Natural killer cell (primary cell): Measurements from ENCODE around the gene RFX2. TPM values are rescaled to one million over a fixed set of nuclear protein-coding genes. Genes with fewer than 3 reads are reported as not detected.

Source experiments
- ATAC-seq, 3 donors: fragments of 150-1000 bp in 2 of 3; fragments of 200-7000 bp in 1 of 3; cut with Tn5 transposase; 1 replicate in 1 of 3; 2 replicates in 2 of 3; pipeline ENCODE4 v1.10.0; 2021; ENCODE audit warnings: mild to moderate bottlenecking in 2 of 3, moderate library complexity in 2 of 3
- DNase-seq, 2 donors: peaks; one replicate each; pipeline versions ENCODE4 v3.0.0 to v3.0.0-alpha.2; 2013 to 2021; ENCODE audit warnings: mixed read lengths in 1 of 2
- H3K27ac ChIP-seq: one replicate; pipeline ENCODE4 v1.5.1; 2013; ENCODE audit warnings: mild to moderate bottlenecking, low read length
- H3K27me3 ChIP-seq: one replicate; pipeline ENCODE4 v1.6.1; 2013; ENCODE audit warnings: low read length; ENCODE audit not compliant: control insufficient read depth, insufficient read depth
- H3K36me3 ChIP-seq: one replicate; pipeline ENCODE4 v1.6.1; 2013; ENCODE audit warnings: low read length; ENCODE audit not compliant: control insufficient read depth, insufficient read depth
- H3K4me1 ChIP-seq: one replicate; pipeline ENCODE4 v1.6.1; 2013; ENCODE audit warnings: low read length; ENCODE audit not compliant: control insufficient read depth, insufficient read depth
- H3K4me3 ChIP-seq: one replicate; pipeline ENCODE4 v1.5.1; 2013; ENCODE audit warnings: low read length
- H3K9me3 ChIP-seq: one replicate; pipeline ENCODE4 v1.6.1; 2013; ENCODE audit warnings: low read length; ENCODE audit not compliant: control insufficient read depth, insufficient read depth
- H3K27ac Mint-ChIP-seq, 2 donors: one replicate each; pipeline ENCODE4 v1.8.0; 2022; ENCODE audit warnings: mild to moderate bottlenecking in 2 of 2, mixed read lengths in 2 of 2, moderate library complexity in 1 of 2
- H3K27me3 Mint-ChIP-seq, 2 donors: one replicate each; pipeline ENCODE4 v1.8.0; 2022; ENCODE audit warnings: low read depth in 2 of 2, mixed read lengths in 2 of 2
- H3K36me3 Mint-ChIP-seq: one replicate; pipeline ENCODE4 v1.8.0; 2022; ENCODE audit warnings: mixed read lengths
- H3K4me1 Mint-ChIP-seq, 2 donors: one replicate each; pipeline ENCODE4 v1.8.0; 2022; ENCODE audit warnings: mixed read lengths in 2 of 2
- H3K4me3 Mint-ChIP-seq: one replicate; pipeline ENCODE4 v1.8.0; 2022; ENCODE audit warnings: mild to moderate bottlenecking, moderate library complexity, mixed read lengths
- H3K9me3 Mint-ChIP-seq, 2 donors: one replicate each; pipeline ENCODE4 v1.8.0; 2022; ENCODE audit warnings: mixed read lengths in 2 of 2
- CTCF ChIP-seq: fragments of 200-600 bp; IDR thresholded peaks from one replicate; pipeline ENCODE4 v1.8.0; 2022; ENCODE audit warnings: antibody characterized with exemption
- WGBS: methylation state at CpG from one replicate; pipeline ENCODE4 v1.1.7; 2013; ENCODE audit warnings: missing lambda C conversion rate; ENCODE audit not compliant: insufficient coverage; 5-methylcytosine and 5-hydroxymethylcytosine counted together
- intact Hi-C: fragments of 100-400 bp; cut with micrococcal nuclease; formaldehyde crosslinking; loops from one replicate; pipeline ENCODE4 v1.14.2; 2022
- total RNA-seq, 4 donors: library from RNA; stranded (reverse); fragments of 120-200 nt in 1 of 4; gene quantifications; one replicate each; pipeline versions ENCODE4 v1.2.3 to v1.2.4, GENCODE V29; 2013 to 2022

RFX2 gene
- total RNA-seq, 3 donors from 2014 or later (not counting 1 experiment from before 2014, with no cell fraction given) = 2.4 to 4.6 (median 4.1) TPM

DNA sequence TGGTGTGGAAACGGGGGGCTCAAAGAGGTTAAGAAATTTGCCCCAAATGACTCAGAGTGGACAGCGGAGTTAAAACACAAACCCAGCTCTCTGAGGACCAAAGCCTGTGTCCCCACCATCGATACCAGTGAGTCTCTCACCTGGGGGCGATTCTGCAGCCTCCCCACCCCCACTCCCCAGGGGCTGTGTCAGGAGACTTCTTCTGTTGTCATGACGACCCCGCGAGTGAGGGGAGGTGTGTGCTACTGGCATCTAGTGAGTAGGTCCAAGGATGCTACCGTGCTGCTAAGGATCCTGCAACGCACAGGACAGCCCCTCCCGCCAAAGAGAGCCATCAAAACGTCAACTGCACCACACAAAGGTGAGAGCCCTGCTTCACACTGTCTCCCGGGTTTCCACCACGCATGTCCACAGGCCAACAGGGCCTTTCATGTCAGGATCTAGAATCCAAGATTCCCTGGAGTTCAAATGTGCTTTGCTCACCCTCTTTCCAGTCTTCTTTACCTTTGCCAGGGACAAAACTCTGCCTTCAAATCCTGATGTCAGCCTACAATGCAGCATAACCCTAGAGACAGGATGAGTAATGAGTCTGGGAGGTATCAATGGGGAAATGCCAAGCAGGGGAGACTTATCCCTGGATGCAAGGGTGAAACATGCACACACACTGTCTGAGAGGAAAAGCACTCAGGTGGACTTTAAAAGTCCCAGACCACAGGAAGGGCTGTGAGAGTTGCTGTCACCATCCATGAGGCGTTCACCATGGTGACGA is 136.2 kb downstream of the RFX2 start:
- Histone ChIP-seq H3K4me1 (peaks cover 46% of the 10 kb centered on the region), H3K36me3 (peaks cover 11% of the 10 kb centered on the region), H3K9me3 (no peaks in the 10 kb centered on the region), H3K27ac (no peak overlapping the region), H3K4me3 (no peak overlapping the region), H3K27me3 (no peaks in the 10 kb centered on the region)
- Mint-ChIP-seq H3K27ac (peak overlapping the region in 1 of 2 donors; percentile 64), H3K4me3 (peak overlapping the region; percentile 31), H3K36me3 (no peaks in the 10 kb centered on the region), H3K9me3 (no peaks in the 10 kb centered on the region), H3K4me1 (peaks cover 54 to 75% of the 10 kb centered on the region in 2 donors), H3K27me3 (no peaks in the 10 kb centered on the region)
- DNase-seq = no peak
- WGBS = 88% methylated on average over 13 of the region's 15 CpGs
- intact Hi-C loops = no loop called here
- ATAC-seq = no peak
- no peak for TF ChIP-seq CTCF

DNA sequence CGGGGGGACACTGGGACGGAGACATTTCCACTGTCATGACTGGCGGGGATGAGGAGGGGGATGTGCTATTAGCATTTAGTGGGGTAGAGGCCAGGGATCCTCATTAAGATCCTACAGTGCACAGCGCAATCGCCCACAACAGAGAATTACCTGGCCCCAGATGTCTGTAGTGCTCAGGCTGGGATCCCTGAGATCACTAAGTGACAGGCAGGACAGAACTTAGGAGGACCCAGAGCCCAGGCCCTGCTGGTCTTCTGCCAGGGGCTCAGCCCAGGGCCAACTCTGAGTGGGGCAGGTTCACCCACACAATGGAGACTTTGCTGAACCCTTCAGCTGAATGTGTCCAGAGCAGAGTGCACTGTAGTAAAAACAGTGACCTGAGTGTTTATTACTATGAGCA is 136.9 kb downstream of the RFX2 start:
- peaks cover 13% of the 10 kb centered on the region for H3K36me3 ChIP-seq
- no peaks in the 10 kb centered on the region for H3K9me3 Mint-ChIP-seq
- intact Hi-C loops = no loop called here
- H3K4me3 ChIP-seq = no peak overlapping the region
- DNase-seq (no peak), ATAC-seq (no peak)
- 96% methylated on average over 5 of the region's 5 CpGs for WGBS
- H3K36me3 Mint-ChIP-seq = no peaks in the 10 kb centered on the region
- H3K4me1 ChIP-seq = peaks cover 43% of the 10 kb centered on the region
- no peaks in the 10 kb centered on the region for H3K27me3 ChIP-seq
- H3K9me3 ChIP-seq = no peaks in the 10 kb centered on the region
- peaks cover 56 to 77% of the 10 kb centered on the region in 2 donors for H3K4me1 Mint-ChIP-seq
- H3K27me3 Mint-ChIP-seq = no peaks in the 10 kb centered on the region
- H3K27ac Mint-ChIP-seq = no peak overlapping the region
- no peak overlapping the region for H3K27ac ChIP-seq
- no peak for TF ChIP-seq CTCF
- H3K4me3 Mint-ChIP-seq = no peak overlapping the region

GRCh38 chr19:5972355-5972731 is 138.0 kb downstream of the RFX2 start:
- intact Hi-C loops = no loop called here
- H3K4me1 ChIP-seq = peaks cover 51% of the 10 kb centered on the region

More at GRCh38 chr19:5972355-5972731, 138.0 kb downstream of the RFX2 start:
- Mint-ChIP-seq H3K9me3 (no peaks in the 10 kb centered on the region), H3K27me3 (no peaks in the 10 kb centered on the region), H3K4me3 (no peak overlapping the region), H3K27ac (peak overlapping the region; percentile 70 to 75), H3K4me1 (peaks cover 61 to 79% of the 10 kb centered on the region in 2 donors), H3K36me3 (no peaks in the 10 kb centered on the region)
- 86% methylated on average over 9 of the region's 9 CpGs for WGBS
- ATAC-seq = no peak
- Histone ChIP-seq H3K27ac (no peak overlapping the region), H3K36me3 (peaks cover 13% of the 10 kb centered on the region), H3K9me3 (no peaks in the 10 kb centered on the region), H3K27me3 (no peaks in the 10 kb centered on the region), H3K4me3 (no peak overlapping the region)
- no peak for TF ChIP-seq CTCF
- no peak for DNase-seq
